ENCODE measurements around the gene FTCD. TPM values are rescaled to one million over a fixed set of nuclear protein-coding genes. Genes with fewer than 3 reads are reported as not detected.
A peak's percentile ranks its signal among the peaks of the same experiment; 100 is the strongest.
"Not testable (repeated sequence)": the region's sequence is repeated elsewhere in the genome, so short reads cannot be mapped to it uniquely, and the experiment has no call there.

Gene FTCD
- total RNA-seq, 1 donor from 2014 or later = 0.83 TPM

- peak; percentile 70 for DNase-seq (ENCODE audit: low spot score)
- intact Hi-C loops (cut with DNase I) = loop anchor here (2.0 kb wide), 1 partner anchor 39 kb away; the partner anchor contains the start of gene LSS
These were observed 34.0 kb upstream of the FTCD start for GRCh38 chr21:46189213-46189958.

GRCh38 chr21:46188226-46189212 is 33.1 kb upstream of the FTCD start:
- DNase-seq (ENCODE audit: low spot score) = peak; percentile 85

GRCh38 chr21:46187814-46188213 is 32.4 kb upstream of the FTCD start:
- intact Hi-C loops (cut with DNase I) = loop anchor here (2.0 kb wide), 1 partner anchor 41 kb away; the partner anchor contains the start of gene LSS
- no peak for DNase-seq (ENCODE audit: low spot score)

More at GRCh38 chr21:46188226-46189212, 33.1 kb upstream of the FTCD start:
- intact Hi-C loops (cut with DNase I) = loop anchor here (2.0 kb wide), 1 partner anchor 40 kb away; the partner anchor contains the start of gene LSS

GRCh38 chr21:46187261-46187660 is 31.9 kb upstream of the FTCD start:
- intact Hi-C loops (cut with DNase I) = no loop called here
- DNase-seq (ENCODE audit: low spot score) = peak; percentile 17

GRCh38 chr21:46185716-46186115 is 30.3 kb upstream of the FTCD start:
- intact Hi-C loops (cut with DNase I) = no loop called here
- peak; percentile 61 for DNase-seq (ENCODE audit: low spot score)

GRCh38 chr21:46184625-46185555 is 29.5 kb upstream of the FTCD start:
- intact Hi-C loops (cut with DNase I) = no loop called here
- peak; percentile 92 for DNase-seq (ENCODE audit: low spot score)

- intact Hi-C loops (cut with DNase I) = no loop called here
- DNase-seq (ENCODE audit: low spot score) = peak; percentile 84
These were observed 28.7 kb upstream of the FTCD start, which contains the start of gene SPATC1L for GRCh38 chr21:46183910-46184624. Gene SPATC1L, minus strand, starts transcription at chr21:46184459. Its CDS starts 1,643 bp downstream, at chr21:46182816.

- intact Hi-C loops (cut with DNase I); DNase-seq (ENCODE audit: low spot score): not testable (repeated sequence)
These were observed 28.0 kb upstream of the FTCD start for GRCh38 chr21:46183337-46183909.

GRCh38 chr21:46182548-46183336 is 27.4 kb upstream of the FTCD start:
- peak; percentile 76 for DNase-seq (ENCODE audit: low spot score)
- intact Hi-C loops (cut with DNase I) = no loop called here

- intact Hi-C loops (cut with DNase I) = no loop called here
- DNase-seq (ENCODE audit: low spot score) = peak; percentile 53
These were observed 26.7 kb upstream of the FTCD start for GRCh38 chr21:46181953-46182547.

GRCh38 chr21:46181436-46181835 is 26.1 kb upstream of the FTCD start:
- peak; percentile 73 for DNase-seq (ENCODE audit: low spot score)
- intact Hi-C loops (cut with DNase I) = no loop called here

GRCh38 chr21:46180778-46181391 is 25.5 kb upstream of the FTCD start:
- peak; percentile 51 for DNase-seq (ENCODE audit: low spot score)
- intact Hi-C loops (cut with DNase I) = no loop called here

GRCh38 chr21:46180079-46180722 is 24.8 kb upstream of the FTCD start:
- DNase-seq (ENCODE audit: low spot score) = peak; percentile 58
- intact Hi-C loops (cut with DNase I) = no loop called here

- intact Hi-C loops (cut with DNase I) = no loop called here
- peak; percentile 61 for DNase-seq (ENCODE audit: low spot score)
These were observed 24.3 kb upstream of the FTCD start for GRCh38 chr21:46179708-46180078.

GRCh38 chr21:46178961-46179360 is 23.6 kb upstream of the FTCD start:
- intact Hi-C loops (cut with DNase I) = no loop called here
- no peak for DNase-seq (ENCODE audit: low spot score)

All from cardiac septum (tissue), 1 donor.